K562 (cell line): Measurements from ENCODE around the gene TMEM167A. TPM values are rescaled to one million over a fixed set of nuclear protein-coding genes. Genes with fewer than 3 reads are reported as not detected.

ENCODE experiments used
- ARID1B ChIP-seq: fragments of 450-650 bp; IDR thresholded peaks from 2 replicates; pipeline ENCODE4 v1.6.1; 2016; ENCODE audit warnings: antibody characterized with exemption, mild to moderate bottlenecking, inconsistent platforms
- BRCA1 ChIP-seq, 2 experiments: fragments of 450-650 bp in 1 of 2; sonication (generic) in 1 of 2; formaldehyde crosslinking in 1 of 2; IDR thresholded peaks; 2 replicates each; pipeline versions ENCODE4 v1.5.0 to v1.6.1; 2017 to 2020; ENCODE audit warnings: mild to moderate bottlenecking in 1 of 2, missing genetic modification reagents in 1 of 2
- BRD9 ChIP-seq: fragments of 450-650 bp; IDR thresholded peaks from 2 replicates; pipeline ENCODE4 v1.6.1; 2018; ENCODE audit warnings: low read depth; ENCODE audit not compliant: partially characterized antibody
- CREB5 ChIP-seq: fragments of 250-450 bp; sonication (Bioruptor Pico); IDR thresholded peaks from 2 replicates; pipeline ENCODE4 v1.5.0; 2020; ENCODE audit warnings: mild to moderate bottlenecking
- CXXC5 ChIP-seq: fragments of 250-450 bp; sonication (Bioruptor Pico); IDR thresholded peaks from 2 replicates; pipeline ENCODE4 v1.8.0; 2022; ENCODE audit warnings: inconsistent platforms, mild to moderate bottlenecking, moderate library complexity
- ELF1 ChIP-seq: fragments of 200-800 bp; sonication (Bioruptor generic); IDR thresholded peaks from 2 replicates; pipeline ENCODE4 v1.6.1; 2016; ENCODE audit warnings: missing genetic modification characterization, missing compliant biosample characterization
- ERF ChIP-seq: fragments of 450-650 bp; formaldehyde crosslinking; IDR thresholded peaks from 2 replicates; pipeline ENCODE4 v1.4.0; 2020; ENCODE audit warnings: mild to moderate bottlenecking, mixed read lengths
- ETV5 ChIP-seq: sonication (generic); formaldehyde crosslinking; IDR thresholded peaks from 2 replicates; pipeline ENCODE4 v1.4.0; 2020; ENCODE audit warnings: low read depth, mild to moderate bottlenecking, missing genetic modification reagents
- HMGN3 ChIP-seq: IDR thresholded peaks from 2 replicates; pipeline ENCODE4 v1.6.1; 2011; ENCODE audit warnings: borderline replicate concordance, low read depth, mild to moderate bottlenecking, mixed read lengths, low read length; ENCODE audit not compliant: insufficient read length; ENCODE audit errors: extremely low read depth
- TBP ChIP-seq: optimal IDR thresholded peaks from 2 replicates; pipeline ENCODE3; 2011; ENCODE audit warnings: low read depth, low read length, improper control_type of control experiment
- THRB ChIP-seq: fragments of 450-650 bp; formaldehyde crosslinking; conservative IDR thresholded peaks from 2 replicates; pipeline ENCODE4 v1.4.0; 2022; ENCODE audit warnings: mild to moderate bottlenecking, missing genetic modification characterization
- VEZF1 ChIP-seq: fragments of 200-800 bp; sonication (Bioruptor generic); IDR thresholded peaks from 2 replicates; pipeline ENCODE4 v1.6.1; 2017; ENCODE audit warnings: missing genetic modification characterization, missing compliant biosample characterization
- ZHX1 ChIP-seq: fragments of 150-350 bp; conservative IDR thresholded peaks from 2 replicates; pipeline ENCODE4 v1.6.1; 2014; ENCODE audit warnings: low read length
- ZNF217 ChIP-seq: sonication (generic); formaldehyde crosslinking; IDR thresholded peaks from 2 replicates; pipeline ENCODE4 v1.8.0; 2022; ENCODE audit warnings: mild to moderate bottlenecking, missing genetic modification reagents
- ZNF518B ChIP-seq: fragments of 250-450 bp; sonication (Bioruptor Pico); IDR thresholded peaks from 2 replicates; pipeline ENCODE4 v1.5.0; 2021; ENCODE audit warnings: mild to moderate bottlenecking, moderate library complexity
- ZNF583 ChIP-seq: fragments of 250-450 bp; sonication (Bioruptor Pico); IDR thresholded peaks from 2 replicates; pipeline ENCODE4 v1.4.0; 2020
- ZNF75A ChIP-seq: fragments of 450-650 bp; formaldehyde crosslinking; IDR thresholded peaks from 2 replicates; pipeline ENCODE4 v1.4.0; 2020; ENCODE audit warnings: mild to moderate bottlenecking
- polyA plus RNA-seq, 8 experiments: library from polyadenylated mRNA; depleted of rRNA in 4 of 8; stranded (reverse) in 5 of 8; unstranded in 3 of 8; fragments of >200 nt; fragmentation: Nextera tagmentation in 2 of 8; fragmentation: Illumina TruSeq in 1 of 8; extraction: Ambion mirVana in 2 of 8; extraction: Trizol in 1 of 8; gene quantifications; 2 replicates each; pipeline versions ENCODE4 v1.2.1 to v1.2.3, GENCODE V29; 2011 to 2014; ENCODE audit warnings: inconsistent platforms in 1 of 8, missing spikeins in 1 of 8
- total RNA-seq, 7 experiments: library from RNA; depleted of rRNA in 6 of 7; stranded (reverse); fragments of >200 nt in 6 of 7; fragmentation: Illumina TruSeq in 2 of 7; extraction: Trizol in 2 of 7; gene quantifications; 2 replicates each; pipeline versions ENCODE4 v1.2.1 to v1.2.3, GENCODE V29; 2011 to 2021; ENCODE audit warnings: low replicate concordance in 1 of 7

TMEM167A gene
- total and polyA plus RNA-seq, 9 of the 15 experiments (the other 6 are each of a cell fraction or from before 2014, with no cell fraction given): 35.3 to 458 (median 110) TPM

GRCh38 chr5:83077662-83078261, 568 bp upstream of the TMEM167A start (continued):
- TF ChIP-seq HMGN3: no peak
- no peak for TF ChIP-seq BRCA1 (IDR thresholded peaks at IDR 0.05)
- TF ChIP-seq BRCA1 (CRISPR knock-in tag; IDR thresholded peaks at IDR 0.05): no peak
- TF ChIP-seq VEZF1 (CRISPR knock-in tag): peak; percentile 41; the same call in 1 of the 2 replicates
- TF ChIP-seq ZNF217 (CRISPR knock-in tag): no peak
- peak; percentile 12; the same call in 1 of the 2 replicates for TF ChIP-seq ETV5 (CRISPR knock-in tag)
- no peak for TF ChIP-seq ZNF518B (CRISPR knock-in tag)
- no peak for TF ChIP-seq CREB5
- no peak for TF ChIP-seq ZHX1
- TF ChIP-seq TBP: peak; percentile 57
- no peak for TF ChIP-seq ZNF75A (CRISPR knock-in tag)
- TF ChIP-seq ELF1 (tag): peak; percentile 66
- TF ChIP-seq CXXC5: 0 out of 2 replicates have a peak, but pooled peaks have one; percentile 1
- 0 out of 2 replicates have a peak, but pooled peaks have one; percentile 36 for TF ChIP-seq ERF
- TF ChIP-seq ARID1B: peak; percentile 24; the same call in 1 of the 2 replicates
- TF ChIP-seq ZNF583 (CRISPR knock-in tag): 0 out of 2 replicates have a peak, but pooled peaks have one; percentile 14
- peak; percentile 57; the same call in 1 of the 2 replicates for TF ChIP-seq THRB (CRISPR knock-in tag)
- TF ChIP-seq BRD9: peak; percentile 31
